Endothelial cell of umbilical vein (primary cell): ENCODE measurements around the gene THRSP. TPM values are rescaled to one million over a fixed set of nuclear protein-coding genes. Genes with fewer than 3 reads are reported as not detected.

ENCODE experiments used
- BruUV-seq: library from RNA; stranded (reverse); fragments of 400-500 nt; replicated peaks from 2 replicates; lab custom pipeline; 2021; lab: Mats Ljungman, UMichigan
- CTCF ChIA-PET: fragments of 300-600, 350-600 bp; sonication (Branson Sonifier 250); formaldehyde crosslinking; loops from one replicate; lab custom pipeline; 2021; ENCODE audit warnings: antibody characterized with exemption, inconsistent platforms; lab: Charles Lee
- POLR2A ChIA-PET: fragments of 300-600, 350-600 bp; sonication (Branson Sonifier 250); formaldehyde crosslinking; loops from one replicate; lab custom pipeline; 2021; ENCODE audit warnings: antibody characterized with exemption, inconsistent platforms; lab: Charles Lee
- DNase-seq: peaks from one replicate; pipeline ENCODE4 v3.0.0-alpha.2; 2011; ENCODE audit warnings: low read depth, low spot score
- FAIRE-seq: peaks from 2 replicates; lab custom pipeline; 2011; peaks lifted over from hg19 to GRCh38; lab: Jason Lieb, UNC
- H2AFZ ChIP-seq: 2 replicates; pipeline ENCODE4 v1.6.0; 2012; ENCODE audit warnings: low read depth, low read length, control low read depth, inconsistent platforms
- H3K27ac ChIP-seq: 2 replicates; pipeline ENCODE4 v1.5.1; 2011; ENCODE audit warnings: low read depth, mild to moderate bottlenecking, control low read depth, low read length, moderate library complexity; ENCODE audit not compliant: insufficient read depth
- H3K27me3 ChIP-seq, 2 experiments: 2 replicates each; pipeline versions ENCODE4 v1.6.0 to v1.6.1; 2011; ENCODE audit warnings: low read length in 2 of 2, mixed read lengths in 1 of 2; ENCODE audit not compliant: control insufficient read depth in 2 of 2, insufficient read depth in 2 of 2
- H3K36me3 ChIP-seq, 2 experiments: 2 replicates in 1 of 2; 3 replicates in 1 of 2; pipeline ENCODE4 v1.5.1; 2011; ENCODE audit warnings: low read length in 2 of 2, mild to moderate bottlenecking in 1 of 2, moderate library complexity in 1 of 2; ENCODE audit not compliant: control insufficient read depth in 2 of 2, insufficient read depth in 2 of 2; ENCODE audit errors: extremely low read depth in 1 of 2
- H3K4me1 ChIP-seq: 3 replicates; pipeline ENCODE4 v1.5.1; 2011; ENCODE audit warnings: mild to moderate bottlenecking, low read length; ENCODE audit not compliant: control insufficient read depth, insufficient read depth; ENCODE audit errors: extremely low read depth
- H3K4me2 ChIP-seq: 2 replicates; pipeline ENCODE4 v1.6.1; 2011; ENCODE audit warnings: low read length, control low read depth, mixed read lengths; ENCODE audit not compliant: insufficient read depth
- H3K4me3 ChIP-seq, 3 experiments: fragments of 200-600 bp in 1 of 3; sonication (generic), shearing (Covaris generic) in 1 of 3; replicated peaks in 1 of 3; 2 replicates each; pipeline ENCODE4 v1.5.1; 2011 to 2016; ENCODE audit warnings: control low read depth in 3 of 3, low read length in 3 of 3, mild to moderate bottlenecking in 2 of 3, inconsistent platforms in 1 of 3, low read depth in 1 of 3, moderate library complexity in 1 of 3; ENCODE audit not compliant: insufficient read depth in 1 of 3
- H3K79me2 ChIP-seq: 2 replicates; pipeline ENCODE4 v1.6.0; 2012; ENCODE audit warnings: low read length, inconsistent platforms; ENCODE audit not compliant: control insufficient read depth, insufficient read depth
- H3K9ac ChIP-seq: replicated peaks from 2 replicates; pipeline ENCODE3; 2011; ENCODE audit warnings: low read length, control low read depth; ENCODE audit not compliant: insufficient read depth; ENCODE audit errors: extremely low read depth
- H3K9me1 ChIP-seq: replicated peaks from 3 replicates; pipeline ENCODE4 v1.6.0; 2011; ENCODE audit warnings: mild to moderate bottlenecking, low read length; ENCODE audit not compliant: control insufficient read depth, insufficient read depth; ENCODE audit errors: extremely low read depth
- H3K9me3 ChIP-seq: replicated peaks from 2 replicates; pipeline ENCODE4 v1.5.1; 2012; ENCODE audit warnings: low read length, inconsistent platforms; ENCODE audit not compliant: control insufficient read depth, insufficient read depth
- H4K20me1 ChIP-seq: replicated peaks from 2 replicates; pipeline ENCODE3; 2011; ENCODE audit warnings: mild to moderate bottlenecking, low read length; ENCODE audit not compliant: control insufficient read depth, insufficient read depth; ENCODE audit errors: extremely low read depth
- CTCF ChIP-seq, 2 donors: IDR thresholded peaks; 1 replicate in 1 of 2; 2 replicates in 1 of 2; pipeline ENCODE4 v1.5.1; 2011; ENCODE audit warnings: low read length in 2 of 2, mild to moderate bottlenecking in 2 of 2, moderate library complexity in 2 of 2, control low read depth in 1 of 2, inconsistent platforms in 1 of 2, low read depth in 1 of 2; ENCODE audit not compliant: insufficient read depth in 1 of 2; ENCODE audit errors: extremely low read depth in 1 of 2
- EZH2 ChIP-seq: IDR thresholded peaks from 2 replicates; pipeline ENCODE4 v1.6.1; 2012; ENCODE audit warnings: borderline replicate concordance, low read depth, mild to moderate bottlenecking, moderate library complexity, low read length, inconsistent platforms; ENCODE audit not compliant: severe bottlenecking
- FOS ChIP-seq: IDR thresholded peaks from 2 replicates; pipeline ENCODE4 v1.6.1; 2011; ENCODE audit warnings: mild to moderate bottlenecking, low read length, moderate library complexity, borderline replicate concordance; ENCODE audit not compliant: insufficient read depth
- GATA2 ChIP-seq: IDR thresholded peaks from 2 replicates; pipeline ENCODE4 v1.7.0; 2011; ENCODE audit warnings: low read depth, mild to moderate bottlenecking, moderate library complexity, mixed read lengths, low read length; ENCODE audit not compliant: insufficient read length, insufficient read depth
- JUN ChIP-seq: IDR thresholded peaks from 2 replicates; pipeline ENCODE4 v1.6.1; 2011; ENCODE audit warnings: borderline replicate concordance, low read depth; ENCODE audit not compliant: insufficient read length, insufficient read depth
- MYC ChIP-seq: IDR thresholded peaks from one replicate; pipeline ENCODE4 v1.6.1; 2011; ENCODE audit warnings: mild to moderate bottlenecking, low read depth, low read length
- POLR2A ChIP-seq: IDR thresholded peaks from 2 replicates; pipeline ENCODE4 v1.6.1; 2012; ENCODE audit warnings: low read depth, mild to moderate bottlenecking, control low read depth, low read length
- POLR2AphosphoS5 ChIP-seq: IDR thresholded peaks from 2 replicates; pipeline ENCODE4 v1.6.1; 2012; ENCODE audit warnings: low read depth, mild to moderate bottlenecking, control low read depth, low read length, moderate library complexity; ENCODE audit not compliant: insufficient read depth
- dilution Hi-C: fragments of 300-500 bp; cut with MboI; formaldehyde crosslinking; loops from one replicate; pipeline ENCODE4 v1.15.0; 2019; ENCODE audit warnings: low sequenced_read_pairs; ENCODE audit not compliant: extremely low pct_ligation_motif_present
- intact Hi-C: fragments of 100-400 bp; cut with micrococcal nuclease; formaldehyde crosslinking; loops from one replicate; pipeline ENCODE4 v1.10.0; 2022
- polyA plus RNA-seq, 4 experiments: library from polyadenylated mRNA; depleted of rRNA in 3 of 4; stranded (reverse) in 3 of 4; unstranded in 1 of 4; fragments of >200 nt; gene quantifications; 2 replicates each; pipeline versions ENCODE4 v1.2.1 to v1.2.3, GENCODE V29; 2011 to 2012; ENCODE audit warnings: missing spikeins in 1 of 4
- total RNA-seq: library from RNA; stranded (reverse); gene quantifications from 2 replicates; pipeline ENCODE4 v1.2.3, GENCODE V29; 2021
- TF ChIP-seq, protein P1 (sequence below): IDR thresholded peaks from 2 replicates; pipeline ENCODE4 v1.6.1; 2011; ENCODE audit not compliant: insufficient read depth, insufficient read length

Gene THRSP
- total and polyA plus RNA-seq, 2 donors (not counting 3 experiments of a cell fraction or from before 2014, with no cell fraction given), result not detected

DNA sequence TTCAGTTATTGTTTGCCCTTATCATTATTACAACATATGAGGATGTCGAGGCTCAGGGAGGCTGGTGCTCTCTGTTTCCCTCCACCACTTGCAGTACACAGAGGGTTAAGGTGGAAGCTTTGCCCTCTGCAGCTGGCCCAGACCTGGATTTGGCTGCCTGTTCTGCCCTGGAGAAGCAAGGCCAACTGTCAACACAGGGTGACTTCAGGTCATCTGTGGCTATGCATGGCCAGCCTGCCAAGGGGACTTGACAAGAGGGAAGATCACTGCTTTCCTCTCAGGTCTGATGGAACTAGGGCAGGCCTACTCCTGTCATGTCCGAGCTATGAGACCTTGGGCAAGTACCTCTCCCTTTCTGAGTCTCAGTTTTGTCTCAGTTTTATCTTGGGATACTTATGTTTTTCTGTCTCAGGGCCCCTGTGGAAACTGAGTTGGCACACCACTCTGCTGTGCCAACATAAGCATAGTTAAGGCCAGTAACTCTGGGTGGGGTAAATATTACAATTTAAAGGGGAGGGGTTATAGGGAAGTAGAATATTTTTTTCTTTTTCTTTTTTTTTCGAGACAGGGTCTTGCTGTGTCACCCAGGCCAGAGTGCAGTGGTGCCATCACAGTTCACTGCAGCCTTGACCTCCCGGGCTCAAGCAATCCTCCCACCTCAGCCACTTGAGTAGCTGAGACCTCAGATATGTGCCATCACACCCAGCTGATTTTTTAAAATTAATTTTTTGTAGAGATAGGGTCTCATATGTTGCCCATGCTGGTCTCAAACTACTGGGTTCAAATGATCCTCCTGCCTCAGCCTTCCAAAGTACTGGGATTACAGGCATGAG is 2.4 kb upstream of the THRSP start:
- Histone ChIP-seq H3K9me1 (no peaks in the 10 kb centered on the region), H3K4me2 (no peak overlapping the region), H3K9ac (no peak overlapping the region), H3K27ac (no peak overlapping the region), H4K20me1 (no peaks in the 10 kb centered on the region), H3K79me2 (no peaks in the 10 kb centered on the region), H3K4me3 (no peak overlapping the region), H3K36me3 (no peaks in the 10 kb centered on the region), H3K27me3 (no peaks in the 10 kb centered on the region), H2AFZ (no peak overlapping the region), H3K4me1 (no peaks in the 10 kb centered on the region), H3K9me3 (no peaks in the 10 kb centered on the region)
- no TSS peak for BruUV-seq
- intact Hi-C loops (no loop called here), dilution Hi-C loops (no loop called here)
- ChIA-PET CTCF (interaction anchor here (0.7 to 1.3 kb wide), 4 partner anchors 8 to 503 kb away, joined by 3 read pairs; no protein-coding TSS in a partner anchor), POLR2A (no interaction called here)
- DNase-seq (no peak), FAIRE-seq (no peak)
- no peak for TF ChIP-seq CTCF (IDR thresholded peaks at IDR 0.05; ENCODE audit: extremely low read depth in 1 of 2, insufficient read depth in 1 of 2, low read depth in 1 of 2, low read length in 2 of 2)
- TF ChIP-seq JUN, result no peak
- TF ChIP-seq GATA2, result no peak
- TF ChIP-seq POLR2A, result no peak
- no peak for TF ChIP-seq FOS
- TF ChIP-seq, protein P1, sequence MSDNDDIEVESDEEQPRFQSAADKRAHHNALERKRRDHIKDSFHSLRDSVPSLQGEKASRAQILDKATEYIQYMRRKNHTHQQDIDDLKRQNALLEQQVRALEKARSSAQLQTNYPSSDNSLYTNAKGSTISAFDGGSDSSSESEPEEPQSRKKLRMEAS, result no peak
- no peak for TF ChIP-seq EZH2
- TF ChIP-seq POLR2AphosphoS5, result no peak
- TF ChIP-seq MYC, result no peak
